ENCODE data around the gene IFI6. TPM values are rescaled to one million over a fixed set of nuclear protein-coding genes. Genes with fewer than 3 reads are reported as not detected.
A peak's percentile ranks its signal among the peaks of the same experiment; 100 is the strongest.
"Not testable (repeated sequence)": the region's sequence is repeated elsewhere in the genome, so short reads cannot be mapped to it uniquely, and the experiment has no call there.

Gene IFI6
- total RNA-seq, 2 donors from 2014 or later: 96.9 to 188 TPM

- peak overlapping the region; percentile 71 for H3K4me3 ChIP-seq
- peaks cover 3 to 27% of the 10 kb centered on the region in 2 donors for H3K4me1 ChIP-seq (ENCODE audit: control insufficient read depth in 1 of 2, low read depth in 2 of 2)
- ATAC-seq (ENCODE audit: insufficient number of reproducible peaks, low FRiP score, low read depth) (no peak), DNase-seq (ENCODE audit: low spot score) (no peak)
- no peaks in the 10 kb centered on the region for H3K9me3 ChIP-seq
- peaks cover 8% of the 10 kb centered on the region for H3K27me3 ChIP-seq (replicated peaks; ENCODE audit: insufficient read depth)
- no peak for TF ChIP-seq CTCF (IDR thresholded peaks at IDR 0.05)
- peak overlapping the region; percentile 22 to 28 for H3K27ac ChIP-seq
- no peaks in the 10 kb centered on the region for H3K36me3 ChIP-seq
Measured at GRCh38 chr1:27633640-27634176, 38.3 kb downstream of the IFI6 start.

- H3K9me3 ChIP-seq: no peaks in the 10 kb centered on the region
- peak overlapping the region; percentile 71 for H3K4me3 ChIP-seq
- DNase-seq (ENCODE audit: low spot score) (no peak), ATAC-seq (ENCODE audit: insufficient number of reproducible peaks, low FRiP score, low read depth) (no peak)
- H3K36me3 ChIP-seq: no peaks in the 10 kb centered on the region
- H3K27ac ChIP-seq: no peak overlapping the region
- peaks cover 6 to 27% of the 10 kb centered on the region in 2 donors for H3K4me1 ChIP-seq (ENCODE audit: control insufficient read depth in 1 of 2, low read depth in 2 of 2)
- H3K27me3 ChIP-seq (replicated peaks; ENCODE audit: insufficient read depth): peaks cover 8% of the 10 kb centered on the region
- no peak for TF ChIP-seq CTCF (IDR thresholded peaks at IDR 0.05)
Measured at GRCh38 chr1:27633298-27633610, 38.7 kb downstream of the IFI6 start.

- no peak for ATAC-seq (ENCODE audit: insufficient number of reproducible peaks, low FRiP score, low read depth)
- Histone ChIP-seq H3K27ac (peak overlapping the region in 1 of 2 donors; percentile 15), H3K4me3 (no peak overlapping the region)
Measured at GRCh38 chr1:27632387-27633297, 39.4 kb downstream of the IFI6 start.

GRCh38 chr1:27630859-27631491 is 41.0 kb downstream of the IFI6 start:
- DNase-seq (ENCODE audit: low spot score) (no peak), ATAC-seq (ENCODE audit: insufficient number of reproducible peaks, low FRiP score, low read depth) (no peak)
- TF ChIP-seq CTCF (IDR thresholded peaks at IDR 0.05): no peak
- H3K27ac ChIP-seq: peak overlapping the region in 1 of 2 donors; percentile 15
- H3K36me3 ChIP-seq: no peaks in the 10 kb centered on the region
- peaks cover 6 to 27% of the 10 kb centered on the region in 2 donors for H3K4me1 ChIP-seq (ENCODE audit: control insufficient read depth in 1 of 2, low read depth in 2 of 2)
- no peaks in the 10 kb centered on the region for H3K9me3 ChIP-seq
- H3K27me3 ChIP-seq (replicated peaks; ENCODE audit: insufficient read depth): peaks cover 8% of the 10 kb centered on the region
- no peak overlapping the region for H3K4me3 ChIP-seq

More at GRCh38 chr1:27632387-27633297, 39.4 kb downstream of the IFI6 start:
- Histone ChIP-seq H3K36me3 (no peaks in the 10 kb centered on the region), H3K4me1 (ENCODE audit: control insufficient read depth in 1 of 2, low read depth in 2 of 2) (peaks cover 6 to 27% of the 10 kb centered on the region in 2 donors), H3K27me3 (replicated peaks; ENCODE audit: insufficient read depth) (peaks cover 8% of the 10 kb centered on the region), H3K9me3 (no peaks in the 10 kb centered on the region)
- no peak for TF ChIP-seq CTCF (IDR thresholded peaks at IDR 0.05)
- no peak for DNase-seq (ENCODE audit: low spot score)

- no peak for ATAC-seq (ENCODE audit: insufficient number of reproducible peaks, low FRiP score, low read depth)
- no peak for DNase-seq (ENCODE audit: low spot score)
- Histone ChIP-seq H3K27ac (no peak overlapping the region), H3K36me3 (no peaks in the 10 kb centered on the region), H3K4me1 (ENCODE audit: control insufficient read depth in 1 of 2, low read depth in 2 of 2) (peaks cover 6 to 17% of the 10 kb centered on the region in 2 donors), H3K4me3 (no peak overlapping the region), H3K9me3 (no peaks in the 10 kb centered on the region), H3K27me3 (replicated peaks; ENCODE audit: insufficient read depth) (peaks cover 4% of the 10 kb centered on the region)
- no peak for TF ChIP-seq CTCF (IDR thresholded peaks at IDR 0.05)
Measured at GRCh38 chr1:27628712-27629111, 43.3 kb downstream of the IFI6 start.

- not testable (repeated sequence) for DNase-seq (ENCODE audit: low spot score); ATAC-seq (ENCODE audit: insufficient number of reproducible peaks, low FRiP score, low read depth); H3K27ac ChIP-seq; H3K4me3 ChIP-seq; H3K27me3 ChIP-seq (replicated peaks; ENCODE audit: insufficient read depth); H3K9me3 ChIP-seq; H3K36me3 ChIP-seq
- H3K4me1 ChIP-seq (ENCODE audit: control insufficient read depth in 1 of 2, low read depth in 2 of 2): peaks cover 6 to 13% of the 10 kb centered on the region in 2 donors
Measured at GRCh38 chr1:27627733-27628132, 44.3 kb downstream of the IFI6 start.

Data from thoracic aorta (tissue), 2 donors.